ENCODE results near the gene GPRC5C.

The GPRC5C gene

GRCh38 chr17:74432766-74433391, 991 bp downstream of the GPRC5C start:
- no peaks in the 10 kb centered on the region for H3K9me3 ChIP-seq (ENCODE audit: control insufficient read depth, low read length)
- no peaks in the 10 kb centered on the region for H3K36me3 ChIP-seq (ENCODE audit: control insufficient read depth, insufficient read depth, low read length)
- peaks cover 31% of the 10 kb centered on the region for H3K4me1 ChIP-seq (ENCODE audit: control insufficient read depth, insufficient read depth, low read length)
- 1 to 4% methylated on average over 19 to 23 of the region's 23 CpGs for WGBS, 2 experiments
- peaks cover 44% of the 10 kb centered on the region for H3K27me3 ChIP-seq (ENCODE audit: control insufficient read depth, insufficient read depth, low read length, poor library complexity, severe bottlenecking)
- no peak overlapping the region for H3K27ac ChIP-seq (ENCODE audit: insufficient read depth, low read depth, low read length, poor library complexity, severe bottlenecking)
- H3K4me3 ChIP-seq (ENCODE audit: insufficient read depth, low read depth, low read length): peak overlapping the region; percentile 64

- Histone ChIP-seq H3K27ac (ENCODE audit: insufficient read depth, low read depth, low read length, poor library complexity, severe bottlenecking) (no peak overlapping the region), H3K36me3 (ENCODE audit: control insufficient read depth, insufficient read depth, low read length) (no peaks in the 10 kb centered on the region), H3K4me1 (ENCODE audit: control insufficient read depth, insufficient read depth, low read length) (peaks cover 31% of the 10 kb centered on the region), H3K27me3 (ENCODE audit: control insufficient read depth, insufficient read depth, low read length, poor library complexity, severe bottlenecking) (peaks cover 44% of the 10 kb centered on the region), H3K4me3 (ENCODE audit: insufficient read depth, low read depth, low read length) (peak overlapping the region; percentile 64), H3K9me3 (ENCODE audit: control insufficient read depth, low read length) (no peaks in the 10 kb centered on the region)
- 27 to 29% methylated on average over 16 to 17 of the region's 17 CpGs for WGBS, 2 experiments
Measured at GRCh38 chr17:74433421-74434121, 1.7 kb downstream of the GPRC5C start.

- 88 to 89% methylated on average over 5 of the region's 5 CpGs for WGBS, 2 experiments
- no peak overlapping the region for H3K4me3 ChIP-seq (ENCODE audit: insufficient read depth, low read depth, low read length)
- no peak overlapping the region for H3K27ac ChIP-seq (ENCODE audit: insufficient read depth, low read depth, low read length, poor library complexity, severe bottlenecking)
- peaks cover 18% of the 10 kb centered on the region for H3K4me1 ChIP-seq (ENCODE audit: control insufficient read depth, insufficient read depth, low read length)
- H3K36me3 ChIP-seq (ENCODE audit: control insufficient read depth, insufficient read depth, low read length): no peaks in the 10 kb centered on the region
- peaks cover 28% of the 10 kb centered on the region for H3K27me3 ChIP-seq (ENCODE audit: control insufficient read depth, insufficient read depth, low read length, poor library complexity, severe bottlenecking)
- no peaks in the 10 kb centered on the region for H3K9me3 ChIP-seq (ENCODE audit: control insufficient read depth, low read length)
Measured at GRCh38 chr17:74435775-74436359, 4.0 kb downstream of the GPRC5C start.

GRCh38 chr17:74437702-74438101, 5.8 kb downstream of the GPRC5C start:
- peaks cover 10% of the 10 kb centered on the region for H3K27me3 ChIP-seq (ENCODE audit: control insufficient read depth, insufficient read depth, low read length, poor library complexity, severe bottlenecking)
- no peaks in the 10 kb centered on the region for H3K36me3 ChIP-seq (ENCODE audit: control insufficient read depth, insufficient read depth, low read length)
- H3K4me3 ChIP-seq (ENCODE audit: insufficient read depth, low read depth, low read length): no peak overlapping the region
- H3K4me1 ChIP-seq (ENCODE audit: control insufficient read depth, insufficient read depth, low read length): peaks cover 13% of the 10 kb centered on the region
- 68 to 71% methylated on average over 3 of the region's 3 CpGs for WGBS, 2 experiments
- H3K27ac ChIP-seq (ENCODE audit: insufficient read depth, low read depth, low read length, poor library complexity, severe bottlenecking): no peak overlapping the region
- H3K9me3 ChIP-seq (ENCODE audit: control insufficient read depth, low read length): no peaks in the 10 kb centered on the region

- Histone ChIP-seq H3K4me1 (ENCODE audit: control insufficient read depth, insufficient read depth, low read length) (peaks cover 21% of the 10 kb centered on the region), H3K4me3 (ENCODE audit: insufficient read depth, low read depth, low read length) (no peak overlapping the region), H3K27me3 (ENCODE audit: control insufficient read depth, insufficient read depth, low read length, poor library complexity, severe bottlenecking) (no peaks in the 10 kb centered on the region), H3K27ac (ENCODE audit: insufficient read depth, low read depth, low read length, poor library complexity, severe bottlenecking) (no peak overlapping the region), H3K9me3 (ENCODE audit: control insufficient read depth, low read length) (no peaks in the 10 kb centered on the region), H3K36me3 (ENCODE audit: control insufficient read depth, insufficient read depth, low read length) (no peaks in the 10 kb centered on the region)
- 94 to 95% methylated on average over 31 of the region's 31 CpGs for WGBS, 2 experiments
Measured at GRCh38 chr17:74439691-74440567, 8.0 kb downstream of the GPRC5C start.

GRCh38 chr17:74441537-74441936, 9.6 kb downstream of the GPRC5C start:
- Histone ChIP-seq H3K27ac (ENCODE audit: insufficient read depth, low read depth, low read length, poor library complexity, severe bottlenecking) (no peak overlapping the region), H3K9me3 (ENCODE audit: control insufficient read depth, low read length) (no peaks in the 10 kb centered on the region), H3K4me1 (ENCODE audit: control insufficient read depth, insufficient read depth, low read length) (peaks cover 21% of the 10 kb centered on the region), H3K36me3 (ENCODE audit: control insufficient read depth, insufficient read depth, low read length) (no peaks in the 10 kb centered on the region), H3K27me3 (ENCODE audit: control insufficient read depth, insufficient read depth, low read length, poor library complexity, severe bottlenecking) (no peaks in the 10 kb centered on the region), H3K4me3 (ENCODE audit: insufficient read depth, low read depth, low read length) (no peak overlapping the region)
- WGBS, 2 experiments: 94 to 98% methylated on average over 6 to 7 of the region's 7 CpGs

GRCh38 chr17:74442291-74442669, 10.4 kb downstream of the GPRC5C start:
- Histone ChIP-seq H3K27me3 (ENCODE audit: control insufficient read depth, insufficient read depth, low read length, poor library complexity, severe bottlenecking) (no peaks in the 10 kb centered on the region), H3K27ac (ENCODE audit: insufficient read depth, low read depth, low read length, poor library complexity, severe bottlenecking) (no peak overlapping the region), H3K36me3 (ENCODE audit: control insufficient read depth, insufficient read depth, low read length) (no peaks in the 10 kb centered on the region), H3K4me1 (ENCODE audit: control insufficient read depth, insufficient read depth, low read length) (peaks cover 21% of the 10 kb centered on the region), H3K9me3 (ENCODE audit: control insufficient read depth, low read length) (no peaks in the 10 kb centered on the region), H3K4me3 (ENCODE audit: insufficient read depth, low read depth, low read length) (no peak overlapping the region)
- WGBS, 2 experiments: 82 to 83% methylated on average over 6 of the region's 6 CpGs

GRCh38 chr17:74442670-74443515, 11.0 kb downstream of the GPRC5C start:
- Histone ChIP-seq H3K27ac (ENCODE audit: insufficient read depth, low read depth, low read length, poor library complexity, severe bottlenecking) (no peak overlapping the region), H3K9me3 (ENCODE audit: control insufficient read depth, low read length) (no peaks in the 10 kb centered on the region)

GRCh38 chr17:74443516-74444296, 11.8 kb downstream of the GPRC5C start:
- 91 to 94% methylated on average over 8 of the region's 8 CpGs for WGBS, 2 experiments
- Histone ChIP-seq H3K27ac (ENCODE audit: insufficient read depth, low read depth, low read length, poor library complexity, severe bottlenecking) (no peak overlapping the region), H3K9me3 (ENCODE audit: control insufficient read depth, low read length) (no peaks in the 10 kb centered on the region), H3K4me1 (ENCODE audit: control insufficient read depth, insufficient read depth, low read length) (peaks cover 21% of the 10 kb centered on the region), H3K27me3 (ENCODE audit: control insufficient read depth, insufficient read depth, low read length, poor library complexity, severe bottlenecking) (no peaks in the 10 kb centered on the region), H3K36me3 (ENCODE audit: control insufficient read depth, insufficient read depth, low read length) (no peaks in the 10 kb centered on the region), H3K4me3 (ENCODE audit: insufficient read depth, low read depth, low read length) (no peak overlapping the region)

More at GRCh38 chr17:74442670-74443515, 11.0 kb downstream of the GPRC5C start:
- Histone ChIP-seq H3K4me1 (ENCODE audit: control insufficient read depth, insufficient read depth, low read length) (peaks cover 21% of the 10 kb centered on the region), H3K36me3 (ENCODE audit: control insufficient read depth, insufficient read depth, low read length) (no peaks in the 10 kb centered on the region), H3K4me3 (ENCODE audit: insufficient read depth, low read depth, low read length) (no peak overlapping the region), H3K27me3 (ENCODE audit: control insufficient read depth, insufficient read depth, low read length, poor library complexity, severe bottlenecking) (no peaks in the 10 kb centered on the region)
- WGBS, 2 experiments: 69 to 71% methylated on average over 27 to 28 of the region's 28 CpGs
